ENCODE results near the gene CTNNBL1. TPM values are rescaled to one million over a fixed set of nuclear protein-coding genes. Genes with fewer than 3 reads are reported as not detected.

Gene CTNNBL1
- total RNA-seq, 1 experiment from 2014 or later: 71.2 TPM

- intact Hi-C loops (cut with micrococcal nuclease; ENCODE audit: unreplicated experiment) (no loop called here), in situ Hi-C loops (cut with HindIII; ENCODE audit: low pct_unique_long_range_greater_than_20kb, low sequenced_read_pairs) (no loop called here)
- Histone ChIP-seq H3K36me3 (ENCODE audit: control insufficient read depth, insufficient read depth, low read length) (no peaks in the 10 kb centered on the region), H3K27me3 (ENCODE audit: control insufficient read depth, insufficient read depth, low read length) (no peaks in the 10 kb centered on the region), H3K9me3 (ENCODE audit: control insufficient read depth, insufficient read depth, low read depth, low read length) (no peaks in the 10 kb centered on the region), H3K4me3 (ENCODE audit: low read depth in 2 of 2, low read length in 2 of 2) (no peak overlapping the region), H3K4me1 (ENCODE audit: control insufficient read depth, insufficient read depth, low read length) (0 out of 2 replicates have a peak, but pooled peaks cover 5% of the 10 kb centered on the region), H3K27ac (ENCODE audit: low read length) (no peak overlapping the region)
- no peak for TF ChIP-seq REST (IDR thresholded peaks at IDR 0.05; ENCODE audit: insufficient read depth in 1 of 2, low read depth in 2 of 2, low read length in 1 of 2)
- TF ChIP-seq SIN3A (IDR thresholded peaks at IDR 0.05; ENCODE audit: borderline replicate concordance, insufficient read depth, low read depth, low read length): no peak
- no peak for TF ChIP-seq POLR2AphosphoS5 (IDR thresholded peaks at IDR 0.05; ENCODE audit: low read depth, low read length)
- TF ChIP-seq CTCF (IDR thresholded peaks at IDR 0.05): no peak
- no peak for TF ChIP-seq TCF7L2 (IDR thresholded peaks at IDR 0.05; ENCODE audit: low read depth, low read length)
- DNase-seq (ENCODE audit: low read depth, low spot score) (no peak), ATAC-seq (no peak)
- BruUV-seq (replicated peaks): no TSS peak
- CTCF ChIA-PET: no interaction called here
- POLR2A ChIA-PET: no interaction called here
Measured at GRCh38 chr20:37726971-37727956, 33.4 kb downstream of the CTNNBL1 start.

GRCh38 chr20:37727957-37728634, 34.3 kb downstream of the CTNNBL1 start:
- TF ChIP-seq CTCF (IDR thresholded peaks at IDR 0.05) (no peak), TCF7L2 (IDR thresholded peaks at IDR 0.05; ENCODE audit: low read depth, low read length) (no peak), REST (IDR thresholded peaks at IDR 0.05; ENCODE audit: insufficient read depth in 1 of 2, low read depth in 2 of 2, low read length in 1 of 2) (no peak), SIN3A (IDR thresholded peaks at IDR 0.05; ENCODE audit: borderline replicate concordance, insufficient read depth, low read depth, low read length) (no peak), POLR2AphosphoS5 (IDR thresholded peaks at IDR 0.05; ENCODE audit: low read depth, low read length) (no peak)
- DNase-seq (ENCODE audit: low read depth, low spot score) (no peak), ATAC-seq (no peak)
- no peak overlapping the region for H3K27ac ChIP-seq (ENCODE audit: low read length)
- ChIA-PET CTCF (no interaction called here), POLR2A (interaction anchor here (0.6 kb wide), 1 partner anchor 120 kb away, joined by 6 read pairs; no protein-coding TSS in a partner anchor)
- intact Hi-C loops (cut with micrococcal nuclease; ENCODE audit: unreplicated experiment) (no loop called here), in situ Hi-C loops (cut with HindIII; ENCODE audit: low pct_unique_long_range_greater_than_20kb, low sequenced_read_pairs) (no loop called here)
- no peak overlapping the region for H3K4me3 ChIP-seq (ENCODE audit: low read depth in 2 of 2, low read length in 2 of 2)
- H3K36me3 ChIP-seq (ENCODE audit: control insufficient read depth, insufficient read depth, low read length): no peaks in the 10 kb centered on the region
- 0 out of 2 replicates have a peak, but pooled peaks cover 5% of the 10 kb centered on the region for H3K4me1 ChIP-seq (ENCODE audit: control insufficient read depth, insufficient read depth, low read length)
- BruUV-seq (replicated peaks): no TSS peak
- H3K27me3 ChIP-seq (ENCODE audit: control insufficient read depth, insufficient read depth, low read length): no peaks in the 10 kb centered on the region
- no peaks in the 10 kb centered on the region for H3K9me3 ChIP-seq (ENCODE audit: control insufficient read depth, insufficient read depth, low read depth, low read length)

Data from Panc1 (cell line).